ENCODE data around the gene RFNG. TPM values are rescaled to one million over a fixed set of nuclear protein-coding genes. Genes with fewer than 3 reads are reported as not detected.

The RFNG gene
- total RNA-seq, 4 donors from 2014 or later = 36.0 to 49.0 (median 38.3) TPM

DNA sequence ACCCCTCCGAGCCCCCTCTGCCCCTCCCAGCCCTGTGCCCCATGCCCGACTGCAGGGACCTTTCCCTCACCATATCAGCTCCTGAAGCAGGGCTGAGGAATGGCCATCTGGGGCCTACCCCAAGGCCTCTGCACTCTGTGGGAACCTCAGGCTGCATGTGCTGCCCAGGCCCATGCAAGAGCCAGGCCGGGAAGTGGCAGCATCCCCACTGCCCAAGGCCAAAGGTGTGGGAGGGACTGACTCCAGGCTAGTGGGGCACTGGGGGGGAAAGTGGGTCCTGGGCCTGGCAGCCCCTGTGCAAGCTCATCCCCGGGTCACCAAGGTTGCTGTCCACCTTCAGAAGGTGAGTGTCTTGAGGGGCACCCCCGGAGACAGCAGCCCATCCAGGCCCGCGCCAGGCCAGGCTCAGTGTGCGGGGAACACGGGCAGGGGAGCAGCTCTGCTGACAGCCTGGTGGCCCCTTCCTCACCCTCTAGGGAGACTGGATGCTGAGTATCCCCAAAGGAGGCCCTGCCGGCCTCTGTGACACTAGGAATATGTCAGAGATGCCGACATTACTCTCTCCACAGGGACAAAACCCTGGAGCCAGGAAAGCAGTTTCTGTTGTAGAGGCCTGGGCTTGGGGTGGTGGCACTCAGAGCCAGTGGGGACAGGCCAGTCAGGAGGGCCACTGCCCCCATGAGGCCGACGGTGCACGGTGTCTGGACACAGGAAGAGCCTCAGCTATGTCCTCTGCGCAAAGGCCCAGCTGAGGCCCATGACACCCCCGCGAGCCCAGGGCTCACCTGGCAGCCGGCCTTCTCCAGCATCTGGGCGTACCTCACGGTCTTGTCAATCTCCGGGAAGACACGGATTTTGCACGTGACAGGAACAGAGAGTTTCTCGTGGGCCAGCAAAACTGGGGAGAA is 10.7 kb upstream of the RFNG start:
- H3K27me3 ChIP-seq = no peaks in the 10 kb centered on the region
- no peak for TF ChIP-seq POLR2A (IDR thresholded peaks at IDR 0.05)
- no peak for TF ChIP-seq CTCF (IDR thresholded peaks at IDR 0.05)
- no peak overlapping the region for H3K4me3 ChIP-seq (replicated peaks in 1 of 3)
- H3K4me1 ChIP-seq = peaks cover 20 to 28% of the 10 kb centered on the region in 2 donors
- peaks cover 26 to 45% of the 10 kb centered on the region in 2 donors for H3K36me3 ChIP-seq
- no peaks in the 10 kb centered on the region for H3K9me3 ChIP-seq
- H3K27ac ChIP-seq = no peak overlapping the region
- 89 to 92% methylated on average over 11 to 13 of the region's 24 CpGs for WGBS, 2 donors
- DNase-seq = no peak
- intact Hi-C loops (cut with DNase I) = no loop called here

- Histone ChIP-seq H3K27me3 (no peaks in the 10 kb centered on the region), H3K36me3 (peaks cover 36 to 53% of the 10 kb centered on the region in 2 donors), H3K4me3 (replicated peaks in 1 of 3) (no peak overlapping the region), H3K4me1 (peaks cover 19 to 24% of the 10 kb centered on the region in 2 donors), H3K27ac (no peak overlapping the region), H3K9me3 (no peaks in the 10 kb centered on the region)
- WGBS, 2 donors = 93 to 94% methylated on average over 19 to 25 of the region's 34 CpGs
- TF ChIP-seq CTCF (IDR thresholded peaks at IDR 0.05) = no peak
- no peak for TF ChIP-seq POLR2A (IDR thresholded peaks at IDR 0.05)
- DNase-seq = no peak
- intact Hi-C loops (cut with DNase I) = no loop called here
Observed at GRCh38 chr17:82061047-82061925, 9.7 kb upstream of the RFNG start.

GRCh38 chr17:82060614-82061013 is 9.0 kb upstream of the RFNG start:
- TF ChIP-seq POLR2A (IDR thresholded peaks at IDR 0.05) = no peak
- TF ChIP-seq CTCF (IDR thresholded peaks at IDR 0.05) = no peak
- 87 to 93% methylated on average over 7 to 14 of the region's 14 CpGs for WGBS, 2 donors
- Histone ChIP-seq H3K27me3 (no peaks in the 10 kb centered on the region), H3K36me3 (peaks cover 43 to 60% of the 10 kb centered on the region in 2 donors), H3K27ac (no peak overlapping the region), H3K4me1 (peaks cover 13 to 18% of the 10 kb centered on the region in 2 donors), H3K4me3 (replicated peaks in 1 of 3) (no peak overlapping the region), H3K9me3 (no peaks in the 10 kb centered on the region)
- intact Hi-C loops (cut with DNase I) = no loop called here
- DNase-seq = no peak

DNA sequence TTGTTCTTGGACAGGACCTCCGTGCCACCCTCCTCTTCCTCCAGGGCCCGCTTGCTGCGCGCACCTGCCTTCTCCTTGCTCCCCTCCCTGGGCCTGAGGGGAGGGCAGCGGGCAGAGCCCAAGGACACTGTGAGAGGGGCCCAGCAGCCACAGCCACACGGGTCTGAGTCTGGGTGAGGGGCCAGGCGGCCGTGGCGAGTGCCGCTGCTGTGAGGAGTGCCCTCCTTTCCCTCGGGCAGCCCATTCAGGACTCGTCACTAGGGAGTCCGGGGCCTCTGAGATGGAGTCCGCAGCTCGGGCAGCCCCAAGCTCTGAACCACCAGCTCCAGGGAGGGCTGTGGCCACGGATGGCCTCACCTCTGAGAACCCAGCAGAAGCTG is 8.4 kb upstream of the RFNG start:
- Histone ChIP-seq H3K4me3 (replicated peaks in 1 of 3) (no peak overlapping the region), H3K27me3 (no peaks in the 10 kb centered on the region), H3K36me3 (peaks cover 49 to 66% of the 10 kb centered on the region in 2 donors), H3K9me3 (no peaks in the 10 kb centered on the region), H3K4me1 (peaks cover 10 to 17% of the 10 kb centered on the region in 2 donors), H3K27ac (no peak overlapping the region)
- no peak for DNase-seq
- WGBS, 2 donors = 81 to 90% methylated on average over 6 to 14 of the region's 16 CpGs
- no peak for TF ChIP-seq POLR2A (IDR thresholded peaks at IDR 0.05)
- TF ChIP-seq CTCF (IDR thresholded peaks at IDR 0.05) = no peak
- intact Hi-C loops (cut with DNase I) = no loop called here

Data from thyroid gland (tissue), 4 donors.